ENCODE data around the gene GLS2. TPM values are rescaled to one million over a fixed set of nuclear protein-coding genes. Genes with fewer than 3 reads are reported as not detected.

The GLS2 gene
- total RNA-seq, 1 experiment from 2014 or later: 14.7 TPM

- CTCF ChIA-PET: no interaction called here
- BruUV-seq (replicated peaks): no TSS peak
- Mint-ChIP-seq H3K27me3 (ENCODE audit: insufficient read depth, unreplicated experiment) (no peaks in the 10 kb centered on the region), H3K36me3 (ENCODE audit: insufficient read depth, unreplicated experiment) (no peaks in the 10 kb centered on the region), H3K27ac (ENCODE audit: unreplicated experiment) (no peak overlapping the region), H3K4me1 (ENCODE audit: low read depth, unreplicated experiment) (peaks cover 6% of the 10 kb centered on the region), H3K4me3 (ENCODE audit: unreplicated experiment) (no peak overlapping the region), H3K9me3 (ENCODE audit: unreplicated experiment) (no peaks in the 10 kb centered on the region)
- intact Hi-C loops (cut with micrococcal nuclease; ENCODE audit: unreplicated experiment): no loop called here
- Histone ChIP-seq H3K36me3 (ENCODE audit: control insufficient read depth, insufficient read depth, low read length) (no peaks in the 10 kb centered on the region), H3K9me3 (no peaks in the 10 kb centered on the region), H3K4me3 (ENCODE audit: low read depth, low read length) (no peak overlapping the region), H3K4me1 (peaks cover 7% of the 10 kb centered on the region; the same call in 1 of the 2 replicates), H3K27me3 (replicated peaks; ENCODE audit: control insufficient read depth, insufficient read depth, low read length) (no peaks in the 10 kb centered on the region)
- no peak for DNase-seq
- POLR2A ChIA-PET: no interaction called here
- no peak for TF ChIP-seq CTCF (IDR thresholded peaks at IDR 0.05; ENCODE audit: insufficient read depth in 1 of 2, low read depth in 1 of 2, low read length in 1 of 2, severe bottlenecking in 1 of 2, unreplicated experiment in 1 of 2)
These were observed 32.1 kb upstream of the GLS2 start for GRCh38 chr12:56520048-56520447.

GRCh38 chr12:56518570-56518969 lies 30.6 kb upstream of the GLS2 start:
- no peak overlapping the region for H3K4me3 ChIP-seq (ENCODE audit: low read depth, low read length)
- H3K36me3 Mint-ChIP-seq (ENCODE audit: insufficient read depth, unreplicated experiment): no peaks in the 10 kb centered on the region
- DNase-seq: no peak
- intact Hi-C loops (cut with micrococcal nuclease; ENCODE audit: unreplicated experiment): no loop called here
- CTCF ChIA-PET: no interaction called here
- peaks cover 4% of the 10 kb centered on the region; the same call in 1 of the 2 replicates for H3K4me1 ChIP-seq
- BruUV-seq (replicated peaks): no TSS peak
- no peak for TF ChIP-seq CTCF (IDR thresholded peaks at IDR 0.05; ENCODE audit: insufficient read depth in 1 of 2, low read depth in 1 of 2, low read length in 1 of 2, severe bottlenecking in 1 of 2, unreplicated experiment in 1 of 2)
- no peak overlapping the region for H3K27ac Mint-ChIP-seq (ENCODE audit: unreplicated experiment)
- H3K9me3 Mint-ChIP-seq (ENCODE audit: unreplicated experiment): no peaks in the 10 kb centered on the region
- no peaks in the 10 kb centered on the region for H3K27me3 ChIP-seq (replicated peaks; ENCODE audit: control insufficient read depth, insufficient read depth, low read length)
- H3K4me3 Mint-ChIP-seq (ENCODE audit: unreplicated experiment): no peak overlapping the region
- no peaks in the 10 kb centered on the region for H3K36me3 ChIP-seq (ENCODE audit: control insufficient read depth, insufficient read depth, low read length)
- H3K4me1 Mint-ChIP-seq (ENCODE audit: low read depth, unreplicated experiment): peaks cover 6% of the 10 kb centered on the region
- no peaks in the 10 kb centered on the region for H3K9me3 ChIP-seq
- POLR2A ChIA-PET: no interaction called here
- no peaks in the 10 kb centered on the region for H3K27me3 Mint-ChIP-seq (ENCODE audit: insufficient read depth, unreplicated experiment)

- BruUV-seq (replicated peaks): no TSS peak
- no peak overlapping the region for H3K27ac Mint-ChIP-seq (ENCODE audit: unreplicated experiment)
- H3K4me3 Mint-ChIP-seq (ENCODE audit: unreplicated experiment): no peak overlapping the region
- H3K36me3 Mint-ChIP-seq (ENCODE audit: insufficient read depth, unreplicated experiment): no peaks in the 10 kb centered on the region
- no peaks in the 10 kb centered on the region for H3K36me3 ChIP-seq (ENCODE audit: control insufficient read depth, insufficient read depth, low read length)
- ChIA-PET CTCF (no interaction called here), POLR2A (no interaction called here)
- no peak for TF ChIP-seq CTCF (IDR thresholded peaks at IDR 0.05; ENCODE audit: insufficient read depth in 1 of 2, low read depth in 1 of 2, low read length in 1 of 2, severe bottlenecking in 1 of 2, unreplicated experiment in 1 of 2)
- no peak for DNase-seq
- H3K9me3 ChIP-seq: no peaks in the 10 kb centered on the region
- no peaks in the 10 kb centered on the region for H3K27me3 Mint-ChIP-seq (ENCODE audit: insufficient read depth, unreplicated experiment)
- H3K4me1 ChIP-seq: peaks cover 4% of the 10 kb centered on the region; the same call in 1 of the 2 replicates
- H3K4me3 ChIP-seq (ENCODE audit: low read depth, low read length): no peak overlapping the region
- no peaks in the 10 kb centered on the region for H3K27me3 ChIP-seq (replicated peaks; ENCODE audit: control insufficient read depth, insufficient read depth, low read length)
- no peaks in the 10 kb centered on the region for H3K9me3 Mint-ChIP-seq (ENCODE audit: unreplicated experiment)
- intact Hi-C loops (cut with micrococcal nuclease; ENCODE audit: unreplicated experiment): no loop called here
- peaks cover 3% of the 10 kb centered on the region for H3K4me1 Mint-ChIP-seq (ENCODE audit: low read depth, unreplicated experiment)
These were observed 29.9 kb upstream of the GLS2 start for GRCh38 chr12:56517854-56518253.
